ENCODE data around the gene ODF2.

ODF2 gene

GRCh38 chr9:128416014-128416413 is 39.8 kb upstream of the ODF2 start:
- Histone ChIP-seq H3K27me3 (ENCODE audit: insufficient read depth, low read length) (peaks cover 6% of the 10 kb centered on the region; the same call in 1 of the 2 replicates), H3K9me3 (ENCODE audit: low read length) (no peaks in the 10 kb centered on the region), H2AFZ (ENCODE audit: low read length) (no peak overlapping the region), H3K4me1 (ENCODE audit: insufficient read depth, low read length, severe bottlenecking) (peaks cover 36% of the 10 kb centered on the region), H3K4me3 (ENCODE audit: low read depth, low read length, poor library complexity, severe bottlenecking) (no peak overlapping the region), H3K36me3 (ENCODE audit: insufficient read depth, low read length) (no peaks in the 10 kb centered on the region), H3K79me2 (ENCODE audit: insufficient read depth, low read length) (no peaks in the 10 kb centered on the region), H3F3A (ENCODE audit: insufficient read depth, low read length) (no peaks in the 10 kb centered on the region), H3K4me2 (ENCODE audit: low read length) (peak overlapping the region; percentile 32; the same call in 1 of the 2 replicates), H3K27ac (ENCODE audit: low read depth, low read length, poor library complexity, severe bottlenecking) (peak overlapping the region; percentile 16), H3K9ac (ENCODE audit: low read length) (no peak overlapping the region; the same call in 1 of the 2 replicates), H3K9me2 (ENCODE audit: low read depth, low read length) (no peaks in the 10 kb centered on the region), H4K20me1 (ENCODE audit: insufficient read depth, low read length) (no peaks in the 10 kb centered on the region)
- no peak for TF ChIP-seq CTCF (IDR thresholded peaks at IDR 0.05; ENCODE audit: low read length)

DNA sequence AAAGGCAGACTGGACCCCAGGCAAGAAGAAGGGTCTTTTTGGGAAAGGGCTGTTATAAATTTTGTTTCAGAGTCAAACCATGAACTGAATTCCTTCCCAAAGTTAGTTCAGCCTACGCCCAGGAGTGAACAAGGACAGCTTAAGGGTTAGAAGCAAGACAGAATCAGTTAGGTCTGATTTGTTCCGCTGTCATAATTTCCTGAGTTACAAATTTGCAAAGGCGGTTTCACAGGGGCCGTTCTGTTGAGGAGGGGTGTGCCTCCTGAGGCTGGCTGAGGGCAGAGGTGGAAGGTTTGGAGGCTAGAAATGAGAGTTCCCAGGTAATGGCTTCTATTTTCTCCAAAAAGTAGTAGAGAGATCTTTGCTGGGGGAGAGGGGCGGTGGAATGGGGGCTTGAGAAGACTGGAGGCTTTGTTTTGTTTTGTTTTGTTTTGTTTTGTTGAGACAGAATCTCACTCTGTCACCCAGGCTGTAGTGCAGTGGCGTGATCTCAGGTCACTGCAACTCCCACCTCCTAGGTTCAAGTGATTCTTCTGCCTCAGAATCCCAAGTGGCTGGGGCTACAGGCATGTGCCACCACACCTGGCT is 39.3 kb upstream of the ODF2 start:
- H3F3A ChIP-seq (ENCODE audit: insufficient read depth, low read length), result no peaks in the 10 kb centered on the region
- peaks cover 3% of the 10 kb centered on the region; the same call in 1 of the 2 replicates for H3K27me3 ChIP-seq (ENCODE audit: insufficient read depth, low read length)
- no peak overlapping the region for H3K4me3 ChIP-seq (ENCODE audit: low read depth, low read length, poor library complexity, severe bottlenecking)
- peaks cover 42% of the 10 kb centered on the region for H3K4me1 ChIP-seq (ENCODE audit: insufficient read depth, low read length, severe bottlenecking)
- H3K36me3 ChIP-seq (ENCODE audit: insufficient read depth, low read length), result no peaks in the 10 kb centered on the region
- no peaks in the 10 kb centered on the region for H3K79me2 ChIP-seq (ENCODE audit: insufficient read depth, low read length)
- no peaks in the 10 kb centered on the region for H4K20me1 ChIP-seq (ENCODE audit: insufficient read depth, low read length)
- H3K9ac ChIP-seq (ENCODE audit: low read length), result no peak overlapping the region; the same call in 1 of the 2 replicates
- H3K9me3 ChIP-seq (ENCODE audit: low read length), result no peaks in the 10 kb centered on the region
- peak overlapping the region; percentile 16 for H3K27ac ChIP-seq (ENCODE audit: low read depth, low read length, poor library complexity, severe bottlenecking)
- TF ChIP-seq EZH2 (IDR thresholded peaks at IDR 0.05; ENCODE audit: borderline replicate concordance, low read length), result no peak
- no peak for TF ChIP-seq CTCF (IDR thresholded peaks at IDR 0.05; ENCODE audit: low read length)
- peak overlapping the region; percentile 32; the same call in 1 of the 2 replicates for H3K4me2 ChIP-seq (ENCODE audit: low read length)
- H2AFZ ChIP-seq (ENCODE audit: low read length), result no peak overlapping the region
- H3K9me2 ChIP-seq (ENCODE audit: low read depth, low read length), result no peaks in the 10 kb centered on the region

GRCh38 chr9:128419061-128419925 is 36.5 kb upstream of the ODF2 start:
- H3K36me3 ChIP-seq (ENCODE audit: insufficient read depth, low read length), result no peaks in the 10 kb centered on the region
- peak overlapping the region; percentile 99; the same call in 1 of the 2 replicates for H3K4me2 ChIP-seq (ENCODE audit: low read length)
- no peaks in the 10 kb centered on the region for H3K79me2 ChIP-seq (ENCODE audit: insufficient read depth, low read length)
- H3K27me3 ChIP-seq (ENCODE audit: insufficient read depth, low read length), result 0 out of 2 replicates have a peak, but pooled peaks cover 3% of the 10 kb centered on the region
- H3K27ac ChIP-seq (ENCODE audit: low read depth, low read length, poor library complexity, severe bottlenecking), result no peak overlapping the region
- no peaks in the 10 kb centered on the region for H3F3A ChIP-seq (ENCODE audit: insufficient read depth, low read length)
- no peaks in the 10 kb centered on the region for H4K20me1 ChIP-seq (ENCODE audit: insufficient read depth, low read length)
- H2AFZ ChIP-seq (ENCODE audit: low read length), result no peak overlapping the region
- peak overlapping the region; percentile 97 for H3K4me3 ChIP-seq (ENCODE audit: low read depth, low read length, poor library complexity, severe bottlenecking)
- TF ChIP-seq CTCF (IDR thresholded peaks at IDR 0.05; ENCODE audit: low read length), result no peak
- TF ChIP-seq EZH2 (IDR thresholded peaks at IDR 0.05; ENCODE audit: borderline replicate concordance, low read length), result no peak
- peaks cover 43% of the 10 kb centered on the region for H3K4me1 ChIP-seq (ENCODE audit: insufficient read depth, low read length, severe bottlenecking)
- no peaks in the 10 kb centered on the region for H3K9me2 ChIP-seq (ENCODE audit: low read depth, low read length)
- no peaks in the 10 kb centered on the region for H3K9me3 ChIP-seq (ENCODE audit: low read length)
- no peak overlapping the region for H3K9ac ChIP-seq (ENCODE audit: low read length)

Data from OCI-LY1 (cell line).